Endodermal cell (in vitro differentiated cells): Measurements from ENCODE around the gene ULBP1. TPM values are rescaled to one million over a fixed set of nuclear protein-coding genes. Genes with fewer than 3 reads are reported as not detected.
"Not testable (repeated sequence)": the region's sequence is repeated elsewhere in the genome, so short reads cannot be mapped to it uniquely, and the experiment has no call there.

Experiments used
- DNase-seq: peaks from one replicate; pipeline ENCODE4 v3.0.0-alpha.2; 2017
- H3K27ac ChIP-seq: 2 replicates; pipeline ENCODE4 v1.5.1; 2013; ENCODE audit warnings: mild to moderate bottlenecking, low read depth, low read length, moderate library complexity
- H3K27me3 ChIP-seq: 2 replicates; pipeline ENCODE4 v1.6.1; 2013; ENCODE audit warnings: mild to moderate bottlenecking, low read length, moderate library complexity; ENCODE audit not compliant: insufficient read depth, control insufficient read depth, poor library complexity, severe bottlenecking
- H3K36me3 ChIP-seq: 2 replicates; pipeline ENCODE4 v1.7.0; 2013; ENCODE audit warnings: mild to moderate bottlenecking, low read length, moderate library complexity; ENCODE audit not compliant: control insufficient read depth, insufficient read depth
- H3K4me1 ChIP-seq: one replicate; pipeline ENCODE4 v1.7.0; 2013; ENCODE audit warnings: low read length; ENCODE audit not compliant: control insufficient read depth, insufficient read depth
- H3K4me3 ChIP-seq: 2 replicates; pipeline ENCODE4 v1.5.1; 2013; ENCODE audit warnings: mild to moderate bottlenecking, low read length, moderate library complexity
- H3K9ac ChIP-seq: 2 replicates; pipeline ENCODE4 v1.6.1; 2013; ENCODE audit warnings: mild to moderate bottlenecking, low read length, moderate library complexity; ENCODE audit not compliant: poor library complexity, severe bottlenecking; ENCODE audit errors: extremely low read depth
- H3K9me3 ChIP-seq: 2 replicates; pipeline ENCODE4 v1.6.1; 2013; ENCODE audit warnings: mild to moderate bottlenecking, low read length, moderate library complexity; ENCODE audit not compliant: control insufficient read depth
- H3K27ac Mint-ChIP-seq: 2 replicates; pipeline ENCODE4 v1.8.0; 2020; ENCODE audit warnings: mixed read lengths
- H3K27me3 Mint-ChIP-seq: 2 replicates; pipeline ENCODE4 v1.8.0; 2021; ENCODE audit warnings: mild to moderate bottlenecking, mixed read lengths; ENCODE audit not compliant: insufficient read depth
- H3K36me3 Mint-ChIP-seq: 2 replicates; pipeline ENCODE4 v1.8.0; 2020; ENCODE audit warnings: low read depth, mixed read lengths
- H3K4me1 Mint-ChIP-seq: 2 replicates; pipeline ENCODE4 v1.8.0; 2020; ENCODE audit warnings: mixed read lengths
- H3K4me3 Mint-ChIP-seq: 2 replicates; pipeline ENCODE4 v1.8.0; 2020; ENCODE audit warnings: mild to moderate bottlenecking, moderate library complexity, mixed read lengths
- H3K9me3 Mint-ChIP-seq: 2 replicates; pipeline ENCODE4 v1.8.0; 2020; ENCODE audit warnings: mild to moderate bottlenecking, mixed read lengths
- CTCF ChIP-seq: fragments of 200-600 bp; sonication (generic); conservative IDR thresholded peaks from 2 replicates; pipeline ENCODE4 v1.5.0; 2021; ENCODE audit warnings: antibody characterized with exemption, mild to moderate bottlenecking
- WGBS, 2 experiments: methylation state at CpG; one replicate each; pipeline versions ENCODE4 v1.1.5 to v1.1.7; 2013; ENCODE audit warnings: missing lambda C conversion rate in 2 of 2, mixed read lengths in 1 of 2; ENCODE audit not compliant: insufficient coverage in 1 of 2, insufficient read length in 1 of 2; 5-methylcytosine and 5-hydroxymethylcytosine counted together
- total RNA-seq, 2 donors: library from RNA; stranded (reverse); fragmentation: NEBNext Ultra II Directional in 1 of 2; extraction: Animal tissue kit (Norgen Biotek cat#: 25700) in 1 of 2; gene quantifications; 2 replicates in 1 of 2; 3 replicates in 1 of 2; pipeline ENCODE4 v1.2.1, GENCODE V29; 2021

Gene ULBP1
- total RNA-seq, 2 donors from 2014 or later: 0.31 to 0.55 TPM

GRCh38 chr6:149988550-149989346 is 25.0 kb downstream of the ULBP1 start:
- DNase-seq: peak; percentile 83
- H3K27me3 Mint-ChIP-seq: peaks cover 99% of the 10 kb centered on the region
- Histone ChIP-seq H3K9ac (no peak overlapping the region), H3K4me1 (no peaks in the 10 kb centered on the region), H3K36me3 (no peaks in the 10 kb centered on the region), H3K9me3 (peaks cover 10% of the 10 kb centered on the region), H3K4me3 (no peak overlapping the region), H3K27me3 (peaks cover 100% of the 10 kb centered on the region), H3K27ac (no peak overlapping the region)
- H3K4me3 Mint-ChIP-seq: no peak overlapping the region
- peaks cover 5% of the 10 kb centered on the region for H3K9me3 Mint-ChIP-seq
- H3K27ac Mint-ChIP-seq: no peak overlapping the region
- TF ChIP-seq CTCF: no peak
- peaks cover 14% of the 10 kb centered on the region for H3K4me1 Mint-ChIP-seq
- 9% methylated on average over 9 to 16 of the region's 17 CpGs for WGBS, 2 experiments
- no peaks in the 10 kb centered on the region for H3K36me3 Mint-ChIP-seq

- Histone ChIP-seq H3K36me3 (no peaks in the 10 kb centered on the region), H3K27ac (no peak overlapping the region), H3K4me3 (peak overlapping the region; percentile 74), H3K9me3 (peaks cover 10% of the 10 kb centered on the region), H3K27me3 (peaks cover 100% of the 10 kb centered on the region), H3K9ac (no peak overlapping the region), H3K4me1 (no peaks in the 10 kb centered on the region)
- Mint-ChIP-seq H3K4me3 (peak overlapping the region; percentile 52), H3K36me3 (no peaks in the 10 kb centered on the region), H3K4me1 (peaks cover 14% of the 10 kb centered on the region), H3K27me3 (peaks cover 99% of the 10 kb centered on the region), H3K27ac (no peak overlapping the region), H3K9me3 (peaks cover 5% of the 10 kb centered on the region)
- peak; percentile 66 for DNase-seq
- TF ChIP-seq CTCF: no peak
- 1 to 2% methylated on average over 23 to 32 of the region's 32 CpGs for WGBS, 2 experiments
Observed at GRCh38 chr6:149990212-149990660, 26.5 kb downstream of the ULBP1 start.

GRCh38 chr6:149990661-149991471 is 27.1 kb downstream of the ULBP1 start:
- 1 to 3% methylated on average over 26 to 48 of the region's 49 CpGs for WGBS, 2 experiments
- peak overlapping the region; percentile 74 for H3K4me3 ChIP-seq
- peaks cover 14% of the 10 kb centered on the region for H3K4me1 Mint-ChIP-seq
- peaks cover 98% of the 10 kb centered on the region for H3K27me3 Mint-ChIP-seq
- no peaks in the 10 kb centered on the region for H3K36me3 ChIP-seq
- no peak overlapping the region for H3K27ac Mint-ChIP-seq
- peak; percentile 82 for DNase-seq
- no peak overlapping the region for H3K9ac ChIP-seq
- no peak for TF ChIP-seq CTCF
- H3K4me3 Mint-ChIP-seq: peak overlapping the region; percentile 52
- no peak overlapping the region for H3K27ac ChIP-seq
- peaks cover 100% of the 10 kb centered on the region for H3K27me3 ChIP-seq
- no peaks in the 10 kb centered on the region for H3K36me3 Mint-ChIP-seq
- peaks cover 5% of the 10 kb centered on the region for H3K9me3 Mint-ChIP-seq
- peaks cover 10% of the 10 kb centered on the region for H3K9me3 ChIP-seq
- no peaks in the 10 kb centered on the region for H3K4me1 ChIP-seq

- peak; percentile 52 for DNase-seq
- not testable (repeated sequence) for H3K9me3 Mint-ChIP-seq, H3K27ac Mint-ChIP-seq, H3K36me3 Mint-ChIP-seq, H3K9ac ChIP-seq, H3K36me3 ChIP-seq, H3K4me1 ChIP-seq, H3K27ac ChIP-seq, H3K9me3 ChIP-seq
- WGBS, 2 experiments: 0 to 7% methylated on average over 2 to 7 of the region's 7 CpGs
- peaks cover 98% of the 10 kb centered on the region for H3K27me3 Mint-ChIP-seq
- peaks cover 14% of the 10 kb centered on the region for H3K4me1 Mint-ChIP-seq
- Histone ChIP-seq H3K27me3 (peaks cover 100% of the 10 kb centered on the region), H3K4me3 (peak overlapping the region; percentile 74)
- peak overlapping the region; percentile 52 for H3K4me3 Mint-ChIP-seq
Observed at GRCh38 chr6:149991472-149991795, 27.7 kb downstream of the ULBP1 start.
